Fibroblast of mammary gland (primary cell): ENCODE results near the gene GPR87.
A peak's percentile ranks its signal among the peaks of the same experiment; 100 is the strongest.

ENCODE experiments used
- DNase-seq: peaks from one replicate; pipeline ENCODE4 v3.0.0-alpha.2; 2010; ENCODE audit warnings: low read depth
- H3K4me3 ChIP-seq: 2 replicates; pipeline ENCODE4 v1.5.1; 2011; ENCODE audit warnings: low read depth, mild to moderate bottlenecking, low read length, moderate library complexity; ENCODE audit not compliant: control insufficient read depth
- CTCF ChIP-seq: conservative IDR thresholded peaks from 2 replicates; pipeline ENCODE4 v1.5.1; 2011; ENCODE audit warnings: low read depth, low read length, inconsistent platforms; ENCODE audit not compliant: control insufficient read depth, insufficient read depth

Gene GPR87

GRCh38 chr3:151282921-151283320 lies 33.7 kb downstream of the GPR87 start:
- DNase-seq: peak; percentile 74
- peak; percentile 67 for TF ChIP-seq CTCF
- H3K4me3 ChIP-seq: no peak overlapping the region

- H3K4me3 ChIP-seq: no peak overlapping the region
- TF ChIP-seq CTCF: no peak
- DNase-seq: peak; percentile 31
These were observed 34.8 kb downstream of the GPR87 start for GRCh38 chr3:151281671-151282324.

- H3K4me3 ChIP-seq: no peak within 1 kb of the TSS
- DNase-seq: no peak
- TF ChIP-seq CTCF: no peak
These were observed 38.4 kb downstream of the GPR87 start, which contains the start of gene P2RY14 for GRCh38 chr3:151278230-151278629. Gene P2RY14 (minus strand): TSS chr3:151278542. CDS start chr3:151214316, 64,226 bp downstream.

- no peak for DNase-seq
- H3K4me3 ChIP-seq: no peak overlapping the region
- TF ChIP-seq CTCF: no peak
These were observed 40.0 kb downstream of the GPR87 start for GRCh38 chr3:151276687-151277042.

GRCh38 chr3:151276038-151276686 lies 40.5 kb downstream of the GPR87 start:
- H3K4me3 ChIP-seq: no peak overlapping the region
- no peak for TF ChIP-seq CTCF
- DNase-seq: no peak

GRCh38 chr3:151275091-151275490 lies 41.5 kb downstream of the GPR87 start:
- no peak for DNase-seq
- no peak for TF ChIP-seq CTCF
- no peak overlapping the region for H3K4me3 ChIP-seq
